MCF 10A (cell line): Measurements from ENCODE around the gene CRBN. TPM values are rescaled to one million over a fixed set of nuclear protein-coding genes. Genes with fewer than 3 reads are reported as not detected.

ENCODE experiments used
- Bru-seq: library from RNA; stranded (reverse); fragments of 400-500 nt; gene quantifications from one replicate; lab custom pipeline; 2021; lab: Mats Ljungman, UMichigan
- BruChase-seq, 2 experiments: library from RNA; stranded (reverse); fragments of 400-500 nt; gene quantifications; one replicate each; lab custom pipeline; 2021; lab: Mats Ljungman, UMichigan
- BruUV-seq: library from RNA; stranded (reverse); fragments of 400-500 nt; replicated peaks from 2 replicates; lab custom pipeline; 2021; lab: Mats Ljungman, UMichigan
- CTCF ChIA-PET: fragments of 300-600 bp; sonication (Branson Sonifier 250); formaldehyde crosslinking; extraction: SDS; loops from one replicate; lab custom pipeline; 2021; ENCODE audit warnings: antibody characterized with exemption, inconsistent platforms; lab: Yijun Ruan, JAX
- POLR2A ChIA-PET: fragments of 300-600, 350-650 bp; sonication (Branson Sonifier 250); formaldehyde crosslinking; extraction: SDS; loops from one replicate; lab custom pipeline; 2020; ENCODE audit warnings: antibody characterized with exemption, inconsistent platforms; lab: Yijun Ruan, JAX
- DNase-seq: peaks from one replicate; pipeline ENCODE4 v3.0.0-alpha.2; 2018; ENCODE audit not compliant: unreplicated experiment
- H3K27ac Mint-ChIP-seq: one replicate; pipeline ENCODE4 v1.8.0; 2022; ENCODE audit warnings: mild to moderate bottlenecking, low read depth, mixed read lengths; ENCODE audit not compliant: unreplicated experiment
- H3K27me3 Mint-ChIP-seq: one replicate; pipeline ENCODE4 v1.8.0; 2022; ENCODE audit warnings: mixed read lengths; ENCODE audit not compliant: insufficient read depth, unreplicated experiment
- H3K36me3 Mint-ChIP-seq: one replicate; pipeline ENCODE4 v1.8.0; 2022; ENCODE audit warnings: mild to moderate bottlenecking, moderate library complexity, mixed read lengths; ENCODE audit not compliant: insufficient read depth, unreplicated experiment
- H3K4me1 Mint-ChIP-seq: one replicate; pipeline ENCODE4 v1.8.0; 2022; ENCODE audit warnings: mixed read lengths; ENCODE audit not compliant: insufficient read depth, unreplicated experiment
- H3K4me3 Mint-ChIP-seq: one replicate; pipeline ENCODE4 v1.8.0; 2022; ENCODE audit warnings: mild to moderate bottlenecking, moderate library complexity, mixed read lengths; ENCODE audit not compliant: unreplicated experiment
- H3K9me3 Mint-ChIP-seq: one replicate; pipeline ENCODE4 v1.8.0; 2022; ENCODE audit warnings: mixed read lengths; ENCODE audit not compliant: unreplicated experiment
- CTCF ChIP-seq: fragments of 200-600 bp; IDR thresholded peaks from one replicate; pipeline ENCODE4 v1.8.0; 2022; ENCODE audit warnings: antibody characterized with exemption, mild to moderate bottlenecking; ENCODE audit not compliant: unreplicated experiment
- intact Hi-C: fragments of 100-400 bp; cut with micrococcal nuclease; formaldehyde crosslinking; loops from 2 replicates; pipeline ENCODE4 v1.14.1; 2022
- long read RNA-seq: library from polyadenylated mRNA; stranded (forward); transcript quantifications from one replicate; pipeline ENCODE4 v2.0.0, GENCODE V29; 2022
- total RNA-seq: library from RNA; stranded (reverse); gene quantifications from 2 replicates; pipeline ENCODE4 v1.2.3, GENCODE V29; 2022

Gene CRBN
- total RNA-seq (23.0 and 25.4 TPM in 2 replicates), Bru-seq, nascent RNA (percentile 88 among the genes with signal in this experiment), BruChase-seq, experiment 1, labeled RNA remaining after a 6-hour chase (percentile 77 among the genes with signal in this experiment), BruChase-seq, experiment 2, labeled RNA remaining after a 2-hour chase (percentile 80 among the genes with signal in this experiment)
- long read RNA-seq, transcript CRBN-201 (11 exons, 2,206 nt), result major isoform, 43 of 70 reads
- long read RNA-seq, partial matches to known transcripts, result 1 of 70 reads
- long read RNA-seq, other reads (novel, unspliced or antisense), result 19 of 70 reads

DNA sequence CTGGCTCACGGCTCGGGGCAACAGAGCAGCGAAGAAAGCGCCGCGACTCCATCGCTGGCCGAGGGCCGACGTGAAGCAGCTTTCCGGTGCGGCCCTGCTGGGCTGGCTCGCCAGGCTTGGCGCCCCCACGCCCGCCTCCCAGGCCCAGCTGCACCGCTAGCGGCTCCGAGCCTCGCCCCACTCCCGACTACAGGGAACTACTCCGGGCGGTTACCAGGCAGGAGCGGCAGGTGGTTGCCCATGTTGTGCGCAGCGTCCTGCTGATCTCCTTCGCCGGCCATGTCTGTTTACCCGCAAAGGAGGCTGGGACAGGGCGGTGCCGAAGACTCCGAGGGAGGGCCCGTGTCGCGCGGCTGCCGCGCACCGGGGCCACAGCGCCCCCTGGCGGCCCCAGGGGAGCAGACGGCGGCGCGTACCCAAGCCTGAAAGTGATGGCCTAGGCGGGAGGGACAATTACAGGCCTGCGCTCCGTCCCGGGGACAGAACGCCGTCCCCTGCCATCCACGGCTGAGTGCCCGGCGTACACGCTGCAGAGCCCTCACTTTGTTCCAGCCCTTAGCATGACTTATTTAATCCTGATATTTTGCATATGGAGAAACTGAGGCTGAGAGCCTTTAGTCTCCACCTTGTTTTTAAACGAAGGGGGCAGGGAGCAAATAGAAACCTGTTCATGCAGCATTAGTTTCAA is at the start of gene CRBN:
CRBN (minus strand) TSS at position 285 of the 688 bp plus-strand sequence; CDS start at position 281, 4 bp downstream.
- peak; percentile 85 for DNase-seq
- Mint-ChIP-seq H3K36me3 (peaks cover 20% of the 10 kb centered on the region), H3K9me3 (no peaks in the 10 kb centered on the region), H3K27me3 (no peaks in the 10 kb centered on the region), H3K27ac (peak within 1 kb of the TSS; percentile 31), H3K4me3 (peak within 1 kb of the TSS; percentile 82), H3K4me1 (peaks cover 14% of the 10 kb centered on the region)
- TF ChIP-seq CTCF, result peak; percentile 96
- no TSS peak for BruUV-seq
- CTCF ChIA-PET, result interaction anchor here (0.6 to 1.7 kb wide), 12 partner anchors 10 to 1127 kb away, joined by 3 to 8 read pairs (median 4); no protein-coding TSS in a partner anchor
- intact Hi-C loops, result loop anchor here (10.0 kb wide), 1 partner anchor 415 kb away; no protein-coding TSS in a partner anchor
- POLR2A ChIA-PET, result interaction anchor here (0.7 to 1.0 kb wide), 5 partner anchors 9 to 1345 kb away, joined by 3 to 5 read pairs (median 3); partner anchors contain the start of gene TRNT1

- intact Hi-C loops, result no loop called here
- Mint-ChIP-seq H3K9me3 (no peaks in the 10 kb centered on the region), H3K27me3 (peaks cover 6% of the 10 kb centered on the region), H3K4me3 (no peak overlapping the region), H3K27ac (no peak overlapping the region), H3K4me1 (no peaks in the 10 kb centered on the region), H3K36me3 (no peaks in the 10 kb centered on the region)
- CTCF ChIA-PET, result no interaction called here
- BruUV-seq, result no TSS peak
- DNase-seq, result no peak
- TF ChIP-seq CTCF, result no peak
- POLR2A ChIA-PET, result no interaction called here
Observed at GRCh38 chr3:3227640-3228039, 48.1 kb upstream of the CRBN start.

- no peaks in the 10 kb centered on the region for H3K36me3 Mint-ChIP-seq
- intact Hi-C loops, result no loop called here
Observed at GRCh38 chr3:3221528-3221927, 42.0 kb upstream of the CRBN start.

More at GRCh38 chr3:3221528-3221927, 42.0 kb upstream of the CRBN start:
- ChIA-PET POLR2A (no interaction called here), CTCF (interaction anchor here (0.6 kb wide), 1 partner anchor 24 kb away, joined by 3 read pairs; no protein-coding TSS in a partner anchor)
- Mint-ChIP-seq H3K4me1 (no peaks in the 10 kb centered on the region), H3K27me3 (peaks cover 21% of the 10 kb centered on the region), H3K9me3 (no peaks in the 10 kb centered on the region), H3K27ac (no peak overlapping the region), H3K4me3 (no peak overlapping the region)
- no TSS peak for BruUV-seq
- TF ChIP-seq CTCF, result no peak
- DNase-seq, result no peak
